MM.1S (cell line): ENCODE results near the gene DTX3L.

Experiments used
- DNase-seq: peaks from one replicate; pipeline ENCODE4 v3.0.0-alpha.2; 2015
- H2AFZ ChIP-seq: fragments of 300-600 bp; sonication (generic); 2 replicates; pipeline ENCODE4 v1.6.0; 2016; ENCODE audit warnings: antibody characterized with exemption, low read length
- H3F3A ChIP-seq: fragments of 300-600 bp; sonication (generic); 2 replicates; pipeline ENCODE4 v1.6.1; 2016; ENCODE audit warnings: mild to moderate bottlenecking, antibody characterized with exemption, low read length, moderate library complexity, mixed read lengths; ENCODE audit not compliant: insufficient read depth
- H3K27ac ChIP-seq: fragments of 300-600 bp; sonication (generic); 2 replicates; pipeline ENCODE4 v1.5.1; 2016; ENCODE audit warnings: mild to moderate bottlenecking, low read length
- H3K27me3 ChIP-seq: fragments of 300-600 bp; sonication (generic); replicated peaks from 2 replicates; pipeline ENCODE4 v1.6.0; 2016; ENCODE audit warnings: low read length; ENCODE audit not compliant: insufficient read depth
- H3K36me3 ChIP-seq: fragments of 300-600 bp; sonication (generic); replicated peaks from 2 replicates; pipeline ENCODE4 v1.6.1; 2016; ENCODE audit warnings: mild to moderate bottlenecking, low read length, mixed read lengths; ENCODE audit not compliant: insufficient read depth
- H3K4me1 ChIP-seq: fragments of 300-600 bp; sonication (generic); 2 replicates; pipeline ENCODE4 v1.6.1; 2016; ENCODE audit warnings: low read length, mixed read lengths
- H3K4me2 ChIP-seq: fragments of 300-600 bp; sonication (generic); 2 replicates; pipeline ENCODE4 v1.6.0; 2016; ENCODE audit warnings: low read depth, low read length
- H3K4me3 ChIP-seq: fragments of 300-600 bp; sonication (generic); 2 replicates; pipeline ENCODE4 v1.5.1; 2016; ENCODE audit warnings: low read length, mixed read lengths
- H3K79me2 ChIP-seq: fragments of 300-600 bp; sonication (generic); 2 replicates; pipeline ENCODE4 v1.6.1; 2016; ENCODE audit warnings: mixed run types, low read length, mixed read lengths
- H3K9ac ChIP-seq: fragments of 300-600 bp; sonication (generic); 2 replicates; pipeline ENCODE4 v1.6.1; 2016; ENCODE audit warnings: low read length, mixed read lengths
- H3K9me2 ChIP-seq: fragments of 300-600 bp; sonication (generic); replicated peaks from 2 replicates; pipeline ENCODE4 v1.6.1; 2016; ENCODE audit warnings: mild to moderate bottlenecking, low read length, mixed read lengths; ENCODE audit not compliant: insufficient read depth
- H3K9me3 ChIP-seq: fragments of 300-600 bp; sonication (generic); replicated peaks from 2 replicates; pipeline ENCODE4 v1.6.1; 2016; ENCODE audit warnings: mild to moderate bottlenecking, low read length, mixed read lengths; ENCODE audit not compliant: insufficient read depth
- H4K20me1 ChIP-seq: fragments of 300-600 bp; sonication (generic); 2 replicates; pipeline ENCODE4 v1.6.1; 2016; ENCODE audit warnings: mild to moderate bottlenecking, low read length, moderate library complexity, mixed read lengths; ENCODE audit not compliant: insufficient read depth
- CTCF ChIP-seq: fragments of 300-600 bp; sonication (generic); IDR thresholded peaks from 2 replicates; pipeline ENCODE4 v1.5.1; 2016; ENCODE audit warnings: antibody characterized with exemption, low read length, mixed read lengths
- EZH2 ChIP-seq: fragments of 300-600 bp; sonication (generic); optimal IDR thresholded peaks from 2 replicates; pipeline ENCODE3; 2017; ENCODE audit warnings: low read depth, mild to moderate bottlenecking, antibody characterized with exemption, low read length, mixed read lengths
- EZH2phosphoT487 ChIP-seq: fragments of 300-600 bp; sonication (generic); IDR thresholded peaks from 2 replicates; pipeline ENCODE4 v1.6.1; 2018; ENCODE audit warnings: antibody characterized with exemption, low read length

DTX3L gene

GRCh38 chr3:122590610-122591009 lies 26.5 kb downstream of the DTX3L start:
- H3K27ac ChIP-seq, result no peak overlapping the region
- H2AFZ ChIP-seq, result no peak overlapping the region
- H3K27me3 ChIP-seq, result no peaks in the 10 kb centered on the region
- H3K36me3 ChIP-seq, result no peaks in the 10 kb centered on the region
- TF ChIP-seq EZH2 (no peak), EZH2phosphoT487 (no peak), CTCF (no peak)
- no peaks in the 10 kb centered on the region for H3K9me2 ChIP-seq
- H3K9me3 ChIP-seq, result no peaks in the 10 kb centered on the region
- H3K4me3 ChIP-seq, result no peak overlapping the region
- H4K20me1 ChIP-seq, result no peaks in the 10 kb centered on the region
- H3F3A ChIP-seq, result no peaks in the 10 kb centered on the region
- no peak overlapping the region for H3K4me2 ChIP-seq
- DNase-seq, result no peak
- H3K9ac ChIP-seq, result no peak overlapping the region
- H3K79me2 ChIP-seq, result no peaks in the 10 kb centered on the region
- H3K4me1 ChIP-seq, result no peaks in the 10 kb centered on the region

DNA sequence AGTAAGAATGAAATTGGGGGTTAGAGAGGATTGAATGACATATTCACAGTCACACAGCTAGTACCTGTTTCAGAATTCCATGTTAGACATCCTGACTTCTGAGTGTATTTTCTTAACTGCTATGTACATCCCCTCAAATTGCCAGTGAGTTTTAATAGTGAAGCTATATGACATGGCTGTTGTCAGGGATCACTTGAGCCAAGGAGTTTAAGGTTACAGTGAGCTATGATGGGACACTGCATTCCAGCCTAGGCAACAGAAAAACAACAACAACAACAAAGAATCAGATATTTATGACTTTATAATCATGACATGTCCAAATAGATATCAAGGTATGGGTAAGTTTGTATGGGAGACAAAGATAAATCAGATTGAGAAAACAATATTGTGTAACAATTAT lies 29.9 kb downstream of the DTX3L start:
- Histone ChIP-seq H3K9me3 (no peaks in the 10 kb centered on the region), H3K4me2 (no peak overlapping the region), H3K27me3 (no peaks in the 10 kb centered on the region), H3K4me1 (no peaks in the 10 kb centered on the region), H3K4me3 (no peak overlapping the region), H3K79me2 (no peaks in the 10 kb centered on the region), H3F3A (no peaks in the 10 kb centered on the region), H3K36me3 (no peaks in the 10 kb centered on the region), H3K27ac (no peak overlapping the region), H4K20me1 (no peaks in the 10 kb centered on the region), H3K9me2 (no peaks in the 10 kb centered on the region), H2AFZ (no peak overlapping the region), H3K9ac (no peak overlapping the region)
- no peak for DNase-seq
- TF ChIP-seq EZH2phosphoT487 (no peak), EZH2 (no peak), CTCF (no peak)

- no peak overlapping the region for H3K4me3 ChIP-seq
- H4K20me1 ChIP-seq, result no peaks in the 10 kb centered on the region
- H3K27ac ChIP-seq, result no peak overlapping the region
- no peaks in the 10 kb centered on the region for H3K36me3 ChIP-seq
- H3K4me2 ChIP-seq, result no peak overlapping the region
- no peaks in the 10 kb centered on the region for H3F3A ChIP-seq
- TF ChIP-seq EZH2phosphoT487, result no peak
- TF ChIP-seq EZH2, result no peak
- TF ChIP-seq CTCF, result no peak
- no peak overlapping the region for H2AFZ ChIP-seq
- H3K4me1 ChIP-seq, result no peaks in the 10 kb centered on the region
- H3K9me3 ChIP-seq, result no peaks in the 10 kb centered on the region
- no peaks in the 10 kb centered on the region for H3K79me2 ChIP-seq
- no peaks in the 10 kb centered on the region for H3K9me2 ChIP-seq
- H3K27me3 ChIP-seq, result no peaks in the 10 kb centered on the region
- no peak for DNase-seq
- no peak overlapping the region for H3K9ac ChIP-seq
Observed at GRCh38 chr3:122598151-122598550, 34.0 kb downstream of the DTX3L start.

DNA sequence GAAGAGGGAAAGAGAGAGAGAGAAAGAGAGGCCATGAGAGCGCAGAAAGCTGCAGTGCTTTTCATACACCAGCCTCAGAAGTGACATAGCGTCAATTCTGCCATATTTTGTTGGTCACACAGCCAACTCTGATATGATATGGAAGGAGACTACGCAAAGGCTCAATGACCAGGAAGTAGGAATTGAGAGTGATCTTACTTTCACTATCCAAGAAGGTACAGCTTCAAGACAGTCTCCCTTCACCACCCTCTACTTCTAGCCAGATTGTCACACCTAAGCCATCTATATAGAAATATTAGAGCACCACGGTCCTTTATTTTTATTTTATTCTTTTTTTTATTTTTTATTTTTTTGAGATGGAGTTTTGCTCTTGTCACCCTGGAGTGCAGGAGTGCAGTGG lies 34.4 kb downstream of the DTX3L start:
- no peak overlapping the region for H3K9ac ChIP-seq
- H3K4me3 ChIP-seq, result no peak overlapping the region
- H3K27me3 ChIP-seq, result no peaks in the 10 kb centered on the region
- no peak overlapping the region for H2AFZ ChIP-seq
- H3K4me2 ChIP-seq, result no peak overlapping the region
- TF ChIP-seq CTCF, result no peak
- TF ChIP-seq EZH2, result no peak
- no peak for TF ChIP-seq EZH2phosphoT487
- no peaks in the 10 kb centered on the region for H3K4me1 ChIP-seq
- H3K36me3 ChIP-seq, result no peaks in the 10 kb centered on the region
- H3K9me2 ChIP-seq, result no peaks in the 10 kb centered on the region
- no peaks in the 10 kb centered on the region for H3K79me2 ChIP-seq
- no peaks in the 10 kb centered on the region for H3F3A ChIP-seq
- H3K9me3 ChIP-seq, result no peaks in the 10 kb centered on the region
- no peak for DNase-seq
- H4K20me1 ChIP-seq, result no peaks in the 10 kb centered on the region
- H3K27ac ChIP-seq, result no peak overlapping the region
